Effector memory CD4-positive, alpha-beta T cell (primary cell): ENCODE measurements around the gene TRABD2B.

Experiments
- DNase-seq, 3 donors: peaks; one replicate each; pipeline ENCODE4 v3.0.0-alpha.2; 2020
- H3K27ac ChIP-seq: 2 replicates; pipeline ENCODE4 v1.7.0; 2013; ENCODE audit warnings: mild to moderate bottlenecking, low read length, moderate library complexity; ENCODE audit not compliant: insufficient read depth, poor library complexity, severe bottlenecking
- H3K27me3 ChIP-seq: replicated peaks from 2 replicates; pipeline ENCODE4 v1.7.0; 2013; ENCODE audit warnings: mild to moderate bottlenecking, low read length; ENCODE audit not compliant: insufficient read depth, control insufficient read depth, poor library complexity, severe bottlenecking
- H3K36me3 ChIP-seq: 2 replicates; pipeline ENCODE4 v1.7.0; 2013; ENCODE audit warnings: mild to moderate bottlenecking, low read length, moderate library complexity; ENCODE audit not compliant: control insufficient read depth, insufficient read depth
- H3K4me1 ChIP-seq: 2 replicates; pipeline ENCODE4 v1.7.0; 2013; ENCODE audit warnings: low read length, mild to moderate bottlenecking; ENCODE audit not compliant: control insufficient read depth, insufficient read depth, poor library complexity, severe bottlenecking
- H3K4me3 ChIP-seq: 2 replicates; pipeline ENCODE4 v1.7.0; 2013; ENCODE audit warnings: low read length, low read depth, mild to moderate bottlenecking; ENCODE audit not compliant: insufficient read depth, poor library complexity, severe bottlenecking
- H3K9me3 ChIP-seq: 2 replicates; pipeline ENCODE4 v1.7.0; 2013; ENCODE audit warnings: mild to moderate bottlenecking, low read length, moderate library complexity; ENCODE audit not compliant: control insufficient read depth

TRABD2B gene

GRCh38 chr1:48021792-48022191 is 24.6 kb upstream of the TRABD2B start:
- DNase-seq: no peak
- Histone ChIP-seq H3K4me3 (no peak overlapping the region), H3K9me3 (no peaks in the 10 kb centered on the region), H3K27ac (no peak overlapping the region), H3K27me3 (peaks cover 5% of the 10 kb centered on the region), H3K4me1 (no peaks in the 10 kb centered on the region), H3K36me3 (no peaks in the 10 kb centered on the region)

GRCh38 chr1:48019714-48020315 is 22.6 kb upstream of the TRABD2B start:
- Histone ChIP-seq H3K4me1 (no peaks in the 10 kb centered on the region), H3K36me3 (no peaks in the 10 kb centered on the region), H3K4me3 (no peak overlapping the region), H3K9me3 (no peaks in the 10 kb centered on the region), H3K27me3 (peaks cover 6% of the 10 kb centered on the region), H3K27ac (no peak overlapping the region)
- no peak for DNase-seq

- H3K4me1 ChIP-seq: no peaks in the 10 kb centered on the region
- no peaks in the 10 kb centered on the region for H3K36me3 ChIP-seq
- H3K9me3 ChIP-seq: no peaks in the 10 kb centered on the region
- no peak for DNase-seq
- no peak overlapping the region for H3K4me3 ChIP-seq
- H3K27me3 ChIP-seq: peaks cover 10% of the 10 kb centered on the region
- no peak overlapping the region for H3K27ac ChIP-seq
These were observed 21.6 kb upstream of the TRABD2B start for GRCh38 chr1:48018799-48019198.

GRCh38 chr1:48017716-48018115 is 20.5 kb upstream of the TRABD2B start:
- H3K9me3 ChIP-seq: no peaks in the 10 kb centered on the region
- no peaks in the 10 kb centered on the region for H3K4me1 ChIP-seq
- no peak overlapping the region for H3K27ac ChIP-seq
- H3K27me3 ChIP-seq: peaks cover 10% of the 10 kb centered on the region
- H3K36me3 ChIP-seq: no peaks in the 10 kb centered on the region
- H3K4me3 ChIP-seq: no peak overlapping the region
- DNase-seq: no peak

- Histone ChIP-seq H3K9me3 (no peaks in the 10 kb centered on the region), H3K27ac (no peak overlapping the region), H3K4me3 (no peak overlapping the region), H3K36me3 (no peaks in the 10 kb centered on the region), H3K4me1 (no peaks in the 10 kb centered on the region), H3K27me3 (peaks cover 10% of the 10 kb centered on the region)
- DNase-seq: no peak
These were observed 19.3 kb upstream of the TRABD2B start for GRCh38 chr1:48016515-48016914.

- Histone ChIP-seq H3K9me3 (no peaks in the 10 kb centered on the region), H3K27me3 (peaks cover 5% of the 10 kb centered on the region), H3K4me3 (no peak overlapping the region), H3K4me1 (no peaks in the 10 kb centered on the region), H3K27ac (no peak overlapping the region), H3K36me3 (no peaks in the 10 kb centered on the region)
- no peak for DNase-seq
These were observed 16.1 kb upstream of the TRABD2B start for GRCh38 chr1:48013270-48013669.

- DNase-seq: no peak
- no peaks in the 10 kb centered on the region for H3K4me1 ChIP-seq
- H3K36me3 ChIP-seq: no peaks in the 10 kb centered on the region
- no peaks in the 10 kb centered on the region for H3K27me3 ChIP-seq
- no peak overlapping the region for H3K27ac ChIP-seq
- no peak overlapping the region for H3K4me3 ChIP-seq
- no peaks in the 10 kb centered on the region for H3K9me3 ChIP-seq
These were observed 9.9 kb upstream of the TRABD2B start for GRCh38 chr1:48007047-48007446.

GRCh38 chr1:48006264-48006663 is 9.1 kb upstream of the TRABD2B start:
- Histone ChIP-seq H3K4me3 (no peak overlapping the region), H3K27me3 (no peaks in the 10 kb centered on the region), H3K9me3 (no peaks in the 10 kb centered on the region), H3K4me1 (no peaks in the 10 kb centered on the region), H3K27ac (no peak overlapping the region), H3K36me3 (no peaks in the 10 kb centered on the region)
- DNase-seq: no peak

GRCh38 chr1:48005253-48006117 is 8.3 kb upstream of the TRABD2B start:
- no peak overlapping the region for H3K27ac ChIP-seq
- H3K4me1 ChIP-seq: no peaks in the 10 kb centered on the region
- no peaks in the 10 kb centered on the region for H3K27me3 ChIP-seq
- no peak for DNase-seq
- no peaks in the 10 kb centered on the region for H3K9me3 ChIP-seq
- no peak overlapping the region for H3K4me3 ChIP-seq
- H3K36me3 ChIP-seq: no peaks in the 10 kb centered on the region

GRCh38 chr1:48003741-48004531 is 6.8 kb upstream of the TRABD2B start:
- H3K27me3 ChIP-seq: no peaks in the 10 kb centered on the region
- H3K4me1 ChIP-seq: no peaks in the 10 kb centered on the region
- no peak overlapping the region for H3K4me3 ChIP-seq
- H3K9me3 ChIP-seq: no peaks in the 10 kb centered on the region
- no peaks in the 10 kb centered on the region for H3K36me3 ChIP-seq
- DNase-seq: no peak
- H3K27ac ChIP-seq: no peak overlapping the region
